PC-9 (cell line): Measurements from ENCODE around the gene PADI1. TPM values are rescaled to one million over a fixed set of nuclear protein-coding genes. Genes with fewer than 3 reads are reported as not detected.

Source experiments
- BruUV-seq: library from RNA; stranded (reverse); fragments of 400-500 nt; replicated peaks from 2 replicates; lab custom pipeline; 2021; lab: Mats Ljungman, UMichigan
- CTCF ChIA-PET: fragments of 300-600 bp; sonication (Branson Sonifier 250); formaldehyde crosslinking; loops from one replicate; lab custom pipeline; 2022; ENCODE audit warnings: antibody characterized with exemption; lab: Charles Lee
- POLR2A ChIA-PET: fragments of 300-600 bp; sonication (Branson Sonifier 250); formaldehyde crosslinking; loops from one replicate; lab custom pipeline; 2022; ENCODE audit warnings: antibody characterized with exemption; ENCODE audit not compliant: unreplicated experiment; lab: Charles Lee
- DNase-seq, 2 experiments: peaks; one replicate each; pipeline versions ENCODE4 v3.0.0 to v3.0.0-alpha.2; 2015 to 2022; ENCODE audit warnings: mixed read lengths in 1 of 2
- H2AFZ ChIP-seq: fragments of 200-600 bp; sonication (generic); 2 replicates; pipeline ENCODE4 v1.8.1; 2017; ENCODE audit warnings: antibody characterized with exemption
- H3F3A ChIP-seq: fragments of 200-600 bp; sonication (generic); 2 replicates; pipeline ENCODE4 v1.8.1; 2017; ENCODE audit warnings: antibody characterized with exemption, mild to moderate bottlenecking, low read depth; ENCODE audit not compliant: insufficient read depth
- H3K27ac ChIP-seq: fragments of 200-600 bp; sonication (generic); 2 replicates; pipeline ENCODE4 v1.6.1; 2016; ENCODE audit warnings: mixed run types
- H3K27me3 ChIP-seq: fragments of 200-600 bp; sonication (generic); 2 replicates; pipeline ENCODE4 v1.6.1; 2016; ENCODE audit warnings: low read depth, mixed run types; ENCODE audit not compliant: insufficient read depth
- H3K36me3 ChIP-seq: fragments of 200-600 bp; sonication (generic); 2 replicates; pipeline ENCODE4 v1.6.1; 2016; ENCODE audit warnings: low read depth, mixed run types
- H3K4me1 ChIP-seq: fragments of 200-600 bp; sonication (generic); replicated peaks from 2 replicates; pipeline ENCODE4 v1.6.1; 2016; ENCODE audit warnings: mixed run types; ENCODE audit not compliant: insufficient read depth
- H3K4me2 ChIP-seq: fragments of 200-600 bp; sonication (generic); 2 replicates; pipeline ENCODE4 v1.6.1; 2017; ENCODE audit warnings: mixed run types
- H3K4me3 ChIP-seq: fragments of 200-600 bp; sonication (generic); 2 replicates; pipeline ENCODE4 v1.6.1; 2016; ENCODE audit warnings: mixed run types
- H3K79me2 ChIP-seq: fragments of 200-600 bp; sonication (generic); 2 replicates; pipeline ENCODE4 v1.6.1; 2017; ENCODE audit warnings: low read depth, mixed run types
- H3K9me2 ChIP-seq: fragments of 200-600 bp; sonication (generic); 2 replicates; pipeline ENCODE4 v1.8.1; 2017; ENCODE audit warnings: mild to moderate bottlenecking; ENCODE audit not compliant: insufficient read depth
- H3K9me3 ChIP-seq: fragments of 200-600 bp; sonication (generic); 2 replicates; pipeline ENCODE4 v1.8.1; 2016; ENCODE audit warnings: low read depth; ENCODE audit not compliant: insufficient read depth
- H4K20me1 ChIP-seq: fragments of 200-600 bp; sonication (generic); 2 replicates; pipeline ENCODE4 v1.8.1; 2017; ENCODE audit not compliant: insufficient read depth
- EZH2 ChIP-seq: fragments of 200-600 bp; sonication (generic); IDR thresholded peaks from 2 replicates; pipeline ENCODE4 v1.8.0; 2017; ENCODE audit warnings: antibody characterized with exemption, low read depth
- intact Hi-C: fragments of 100-400 bp; cut with micrococcal nuclease; formaldehyde crosslinking; loops from one replicate; pipeline ENCODE4 v1.10.0; 2022; ENCODE audit not compliant: unreplicated experiment
- total RNA-seq: library from RNA; stranded (reverse); gene quantifications from 2 replicates; pipeline ENCODE4 v1.2.3, GENCODE V29; 2021
- TF ChIP-seq, protein P1 (sequence below): fragments of 200-600 bp; sonication (generic); conservative IDR thresholded peaks from 2 replicates; pipeline ENCODE4 v1.6.1; 2017; ENCODE audit warnings: mixed run types, antibody characterized with exemption, mild to moderate bottlenecking, moderate library complexity

Gene PADI1
- total RNA-seq, 1 experiment from 2014 or later, result 28.3 TPM

DNA sequence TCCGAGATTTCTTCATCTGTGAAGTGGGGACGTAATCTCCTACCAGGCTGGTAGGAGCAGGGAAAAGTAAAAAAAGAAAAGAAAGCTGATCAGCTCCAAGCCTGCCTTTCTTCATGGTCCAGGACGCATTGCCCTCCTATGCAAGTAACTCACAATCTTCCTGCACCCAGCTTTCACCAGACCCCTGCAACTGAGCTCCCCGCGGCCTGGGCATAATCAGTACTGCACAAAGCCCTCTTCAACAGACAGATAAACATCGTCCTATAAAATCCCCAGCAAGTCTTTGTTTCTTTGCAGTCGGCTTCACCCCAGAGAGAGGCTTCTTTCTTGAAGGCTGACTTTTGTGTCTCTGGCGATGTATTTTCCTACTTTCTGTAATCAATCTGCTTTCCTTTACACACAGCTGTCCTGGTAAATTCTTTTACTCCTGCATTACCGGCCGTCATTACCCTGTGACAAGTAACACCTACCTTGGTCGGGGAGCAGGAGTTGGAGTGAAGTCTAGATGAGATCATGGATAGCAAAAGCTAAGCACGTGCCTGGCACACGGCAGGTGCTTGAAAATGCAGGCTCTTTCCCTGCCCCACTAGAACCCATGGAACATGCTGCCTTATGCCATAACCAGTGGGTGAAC lies 8.3 kb downstream of the PADI1 start:
- CTCF ChIA-PET, result interaction anchor here (0.9 to 2.1 kb wide), 4 partner anchors 12 to 50 kb away, joined by 3 to 11 read pairs (median 4); no protein-coding TSS in a partner anchor
- TF ChIP-seq EZH2, result no peak
- TF ChIP-seq, protein P1, sequence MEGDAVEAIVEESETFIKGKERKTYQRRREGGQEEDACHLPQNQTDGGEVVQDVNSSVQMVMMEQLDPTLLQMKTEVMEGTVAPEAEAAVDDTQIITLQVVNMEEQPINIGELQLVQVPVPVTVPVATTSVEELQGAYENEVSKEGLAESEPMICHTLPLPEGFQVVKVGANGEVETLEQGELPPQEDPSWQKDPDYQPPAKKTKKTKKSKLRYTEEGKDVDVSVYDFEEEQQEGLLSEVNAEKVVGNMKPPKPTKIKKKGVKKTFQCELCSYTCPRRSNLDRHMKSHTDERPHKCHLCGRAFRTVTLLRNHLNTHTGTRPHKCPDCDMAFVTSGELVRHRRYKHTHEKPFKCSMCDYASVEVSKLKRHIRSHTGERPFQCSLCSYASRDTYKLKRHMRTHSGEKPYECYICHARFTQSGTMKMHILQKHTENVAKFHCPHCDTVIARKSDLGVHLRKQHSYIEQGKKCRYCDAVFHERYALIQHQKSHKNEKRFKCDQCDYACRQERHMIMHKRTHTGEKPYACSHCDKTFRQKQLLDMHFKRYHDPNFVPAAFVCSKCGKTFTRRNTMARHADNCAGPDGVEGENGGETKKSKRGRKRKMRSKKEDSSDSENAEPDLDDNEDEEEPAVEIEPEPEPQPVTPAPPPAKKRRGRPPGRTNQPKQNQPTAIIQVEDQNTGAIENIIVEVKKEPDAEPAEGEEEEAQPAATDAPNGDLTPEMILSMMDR, result no peak
- Histone ChIP-seq H3K36me3 (no peaks in the 10 kb centered on the region; the same call in 1 of the 2 replicates), H3K4me1 (peaks cover 83% of the 10 kb centered on the region), H3K9me2 (no peaks in the 10 kb centered on the region), H3K4me2 (peak overlapping the region; percentile 70), H3K9me3 (no peaks in the 10 kb centered on the region), H3K79me2 (peaks cover 84% of the 10 kb centered on the region), H3K4me3 (no peak overlapping the region), H2AFZ (no peak overlapping the region), H4K20me1 (no peaks in the 10 kb centered on the region), H3F3A (peaks cover 46% of the 10 kb centered on the region), H3K27me3 (no peaks in the 10 kb centered on the region), H3K27ac (peak overlapping the region; percentile 95)
- DNase-seq, result no peak
- no TSS peak for BruUV-seq
- intact Hi-C loops, result no loop called here
- POLR2A ChIA-PET, result interaction anchor here (0.7 to 1.0 kb wide), 8 partner anchors 12 to 557 kb away, joined by 3 to 13 read pairs (median 6); no protein-coding TSS in a partner anchor

DNA sequence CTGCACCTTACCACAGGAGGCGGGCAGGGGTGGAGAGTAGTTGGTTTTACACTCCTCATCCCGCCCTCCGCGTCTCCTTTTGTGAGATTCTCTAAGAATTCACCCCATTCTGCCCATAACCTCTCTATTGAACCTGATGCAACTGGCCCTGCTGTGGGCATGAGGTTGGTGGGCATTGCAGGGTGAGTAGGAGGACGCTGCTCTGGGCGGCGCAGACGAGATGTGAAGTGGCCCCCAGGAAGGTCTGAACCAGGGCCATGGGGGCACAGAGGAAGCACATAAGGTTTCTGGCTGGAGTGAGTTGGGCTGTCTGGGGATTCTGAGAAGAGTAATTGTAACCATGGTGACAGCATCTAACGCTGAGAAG lies 8.8 kb downstream of the PADI1 start:
- Histone ChIP-seq H3K27me3 (no peaks in the 10 kb centered on the region), H3K79me2 (peaks cover 84% of the 10 kb centered on the region), H4K20me1 (no peaks in the 10 kb centered on the region), H3K36me3 (no peaks in the 10 kb centered on the region; the same call in 1 of the 2 replicates), H3K4me3 (peak overlapping the region; percentile 45; the same call in 1 of the 2 replicates), H3F3A (peaks cover 46% of the 10 kb centered on the region), H3K27ac (peak overlapping the region; percentile 95), H3K4me1 (peaks cover 78% of the 10 kb centered on the region), H2AFZ (no peak overlapping the region), H3K9me3 (no peaks in the 10 kb centered on the region), H3K9me2 (no peaks in the 10 kb centered on the region), H3K4me2 (peak overlapping the region; percentile 70)
- TF ChIP-seq EZH2, result no peak
- TF ChIP-seq, protein P1, result no peak
- intact Hi-C loops, result no loop called here
- DNase-seq, result no peak
- ChIA-PET CTCF (no interaction called here), POLR2A (interaction anchor here (0.6 to 0.7 kb wide), 2 partner anchors 16 to 557 kb away, joined by 7 to 9 read pairs; no protein-coding TSS in a partner anchor)
- BruUV-seq, result no TSS peak

DNA sequence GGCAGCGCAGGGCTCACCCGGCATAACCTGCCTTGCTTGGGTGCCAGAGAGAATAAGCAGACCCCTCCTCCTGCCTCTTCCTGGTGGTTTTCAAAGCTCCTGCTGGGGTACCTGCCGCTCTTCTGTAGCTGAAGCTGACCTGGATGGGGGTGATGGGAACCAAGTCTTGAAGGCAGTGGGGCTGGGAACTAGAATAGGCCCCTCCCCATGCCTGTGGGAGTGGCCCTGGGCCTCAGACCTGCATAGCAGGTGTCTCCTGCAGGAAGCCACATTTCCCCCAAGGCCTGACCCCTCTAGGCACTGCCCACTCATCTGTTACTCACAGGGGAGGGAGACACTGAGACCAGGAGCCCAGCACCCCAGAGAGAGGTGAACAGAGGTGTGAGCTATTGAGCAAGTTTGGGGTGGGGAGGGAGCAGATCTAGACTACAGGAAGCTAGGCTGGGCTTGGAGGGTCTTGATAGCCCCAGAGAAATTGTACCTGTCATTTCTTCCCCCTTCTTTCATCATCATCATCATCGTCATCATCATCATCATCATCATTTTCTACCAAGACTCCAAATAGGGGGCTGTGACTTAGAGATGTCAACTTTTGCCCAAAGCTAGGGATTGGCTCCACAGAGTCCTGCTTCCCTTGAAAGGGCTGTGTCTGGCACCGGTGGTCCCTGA lies 10.1 kb downstream of the PADI1 start:
- peak overlapping the region; percentile 70 for H3K4me2 ChIP-seq
- peak; percentile 89 to 92 for DNase-seq

More for the DNA sequence above, 10.1 kb downstream of the PADI1 start:
- Histone ChIP-seq H3K27me3 (no peaks in the 10 kb centered on the region), H2AFZ (no peak overlapping the region), H3K9me3 (no peaks in the 10 kb centered on the region), H3K4me1 (peaks cover 68% of the 10 kb centered on the region), H4K20me1 (no peaks in the 10 kb centered on the region), H3K36me3 (no peaks in the 10 kb centered on the region; the same call in 1 of the 2 replicates), H3K27ac (peak overlapping the region; percentile 95), H3K79me2 (peaks cover 84% of the 10 kb centered on the region), H3K4me3 (peak overlapping the region; percentile 45; the same call in 1 of the 2 replicates), H3K9me2 (no peaks in the 10 kb centered on the region), H3F3A (peaks cover 46% of the 10 kb centered on the region)
- ChIA-PET POLR2A (interaction anchor here (0.6 to 2.4 kb wide), 7 partner anchors 14 to 85 kb away, joined by 3 to 17 read pairs (median 5); no protein-coding TSS in a partner anchor), CTCF (interaction anchor here (0.6 to 1.8 kb wide), 2 partner anchors 12 to 22 kb away, joined by 3 to 7 read pairs; no protein-coding TSS in a partner anchor)
- TSS peak; percentile 25 for BruUV-seq
- TF ChIP-seq, protein P1, result no peak
- no peak for TF ChIP-seq EZH2
- intact Hi-C loops, result loop anchor here (1.0 kb wide), 5 partner anchors 13 to 87 kb away; no protein-coding TSS in a partner anchor
